Astrocyte (in vitro differentiated cells and primary cell): ENCODE data around the gene POLR2J.

Experiments
- EZH2 ChIP-seq: IDR thresholded peaks from 2 replicates; pipeline ENCODE4 v1.6.1; 2012; ENCODE audit warnings: mild to moderate bottlenecking, low read length, inconsistent platforms; ENCODE audit not compliant: insufficient read depth
- TF ChIP-seq, protein P1 (sequence below): IDR thresholded peaks from 2 replicates; pipeline ENCODE4 v1.5.1; 2011; ENCODE audit warnings: low read depth, mild to moderate bottlenecking, inconsistent platforms, low read length, moderate library complexity; ENCODE audit not compliant: insufficient read depth

DNA sequence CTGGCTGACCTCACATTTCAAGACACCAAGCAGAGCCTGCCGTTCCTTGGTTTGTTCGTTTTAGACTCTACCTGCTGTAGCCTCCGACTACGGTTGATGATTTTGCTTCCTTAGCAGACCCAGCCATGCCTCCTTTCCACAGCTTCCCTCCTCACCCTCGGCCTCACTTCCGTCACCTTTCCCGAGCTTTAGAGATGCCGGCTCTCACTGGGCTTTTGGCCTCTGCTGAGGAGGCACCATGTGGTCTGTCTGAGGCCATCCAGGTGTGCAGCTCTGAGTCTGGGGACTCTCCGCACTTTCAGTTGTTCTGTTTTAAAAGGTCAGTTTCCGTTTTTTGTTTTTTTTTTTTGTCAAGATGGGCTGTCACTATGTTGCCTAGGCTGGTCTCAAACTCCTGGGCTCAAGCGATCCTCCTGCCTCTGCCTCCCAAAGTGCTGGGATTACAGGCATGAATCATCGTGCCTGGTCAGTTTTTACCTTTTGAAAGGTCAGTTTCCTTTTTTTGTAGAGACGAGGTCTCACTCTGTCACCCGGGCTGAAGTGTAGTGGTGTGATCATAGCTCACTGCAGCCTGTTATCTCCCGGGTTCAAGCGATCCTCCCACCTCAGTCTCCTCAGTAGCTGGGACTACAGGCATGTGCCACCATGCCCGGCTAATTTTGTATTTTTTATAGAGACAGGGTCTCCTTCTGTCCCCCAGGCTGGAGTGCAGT, 33.6 kb downstream of the POLR2J start:
- TF ChIP-seq, protein P1, sequence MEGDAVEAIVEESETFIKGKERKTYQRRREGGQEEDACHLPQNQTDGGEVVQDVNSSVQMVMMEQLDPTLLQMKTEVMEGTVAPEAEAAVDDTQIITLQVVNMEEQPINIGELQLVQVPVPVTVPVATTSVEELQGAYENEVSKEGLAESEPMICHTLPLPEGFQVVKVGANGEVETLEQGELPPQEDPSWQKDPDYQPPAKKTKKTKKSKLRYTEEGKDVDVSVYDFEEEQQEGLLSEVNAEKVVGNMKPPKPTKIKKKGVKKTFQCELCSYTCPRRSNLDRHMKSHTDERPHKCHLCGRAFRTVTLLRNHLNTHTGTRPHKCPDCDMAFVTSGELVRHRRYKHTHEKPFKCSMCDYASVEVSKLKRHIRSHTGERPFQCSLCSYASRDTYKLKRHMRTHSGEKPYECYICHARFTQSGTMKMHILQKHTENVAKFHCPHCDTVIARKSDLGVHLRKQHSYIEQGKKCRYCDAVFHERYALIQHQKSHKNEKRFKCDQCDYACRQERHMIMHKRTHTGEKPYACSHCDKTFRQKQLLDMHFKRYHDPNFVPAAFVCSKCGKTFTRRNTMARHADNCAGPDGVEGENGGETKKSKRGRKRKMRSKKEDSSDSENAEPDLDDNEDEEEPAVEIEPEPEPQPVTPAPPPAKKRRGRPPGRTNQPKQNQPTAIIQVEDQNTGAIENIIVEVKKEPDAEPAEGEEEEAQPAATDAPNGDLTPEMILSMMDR = no peak
- no peak for TF ChIP-seq EZH2
